HUES64 (cell line): ENCODE measurements around the gene AP5B1. TPM values are rescaled to one million over a fixed set of nuclear protein-coding genes. Genes with fewer than 3 reads are reported as not detected.
A peak's percentile ranks its signal among the peaks of the same experiment; 100 is the strongest.

ENCODE experiments used
- H3K27ac ChIP-seq: 2 replicates; pipeline ENCODE4 v1.7.0; 2013; ENCODE audit warnings: low read depth, low read length, inconsistent platforms
- H3K27me3 ChIP-seq: 2 replicates; pipeline ENCODE4 v1.6.1; 2013; ENCODE audit warnings: mild to moderate bottlenecking, low read length; ENCODE audit not compliant: insufficient read depth
- H3K36me3 ChIP-seq: 2 replicates; pipeline ENCODE4 v1.6.1; 2013; ENCODE audit warnings: mild to moderate bottlenecking, low read length; ENCODE audit not compliant: insufficient read depth
- H3K4me1 ChIP-seq: 2 replicates; pipeline ENCODE4 v1.6.1; 2013; ENCODE audit warnings: mild to moderate bottlenecking, low read length, moderate library complexity; ENCODE audit not compliant: insufficient read depth
- H3K4me3 ChIP-seq: 2 replicates; pipeline ENCODE4 v1.5.1; 2013; ENCODE audit warnings: mild to moderate bottlenecking, low read length, moderate library complexity
- H3K9ac ChIP-seq: 2 replicates; pipeline ENCODE4 v1.6.1; 2013; ENCODE audit warnings: mild to moderate bottlenecking, low read depth, low read length
- H3K9me3 ChIP-seq: 2 replicates; pipeline ENCODE4 v1.6.1; 2013; ENCODE audit warnings: low read depth, low read length; ENCODE audit not compliant: insufficient read depth
- WGBS: fragments of 150-250, 120-280 bp; methylation state at CpG from one replicate; pipeline ENCODE4 v1.1.7; 2013; ENCODE audit warnings: missing lambda C conversion rate; 5-methylcytosine and 5-hydroxymethylcytosine counted together
- polyA plus RNA-seq, 2 experiments: library from polyadenylated mRNA; stranded (reverse); fragments of 50-300 nt; gene quantifications; one replicate each; pipeline ENCODE4 v1.2.3, GENCODE V29; 2013

AP5B1 gene, protein sequence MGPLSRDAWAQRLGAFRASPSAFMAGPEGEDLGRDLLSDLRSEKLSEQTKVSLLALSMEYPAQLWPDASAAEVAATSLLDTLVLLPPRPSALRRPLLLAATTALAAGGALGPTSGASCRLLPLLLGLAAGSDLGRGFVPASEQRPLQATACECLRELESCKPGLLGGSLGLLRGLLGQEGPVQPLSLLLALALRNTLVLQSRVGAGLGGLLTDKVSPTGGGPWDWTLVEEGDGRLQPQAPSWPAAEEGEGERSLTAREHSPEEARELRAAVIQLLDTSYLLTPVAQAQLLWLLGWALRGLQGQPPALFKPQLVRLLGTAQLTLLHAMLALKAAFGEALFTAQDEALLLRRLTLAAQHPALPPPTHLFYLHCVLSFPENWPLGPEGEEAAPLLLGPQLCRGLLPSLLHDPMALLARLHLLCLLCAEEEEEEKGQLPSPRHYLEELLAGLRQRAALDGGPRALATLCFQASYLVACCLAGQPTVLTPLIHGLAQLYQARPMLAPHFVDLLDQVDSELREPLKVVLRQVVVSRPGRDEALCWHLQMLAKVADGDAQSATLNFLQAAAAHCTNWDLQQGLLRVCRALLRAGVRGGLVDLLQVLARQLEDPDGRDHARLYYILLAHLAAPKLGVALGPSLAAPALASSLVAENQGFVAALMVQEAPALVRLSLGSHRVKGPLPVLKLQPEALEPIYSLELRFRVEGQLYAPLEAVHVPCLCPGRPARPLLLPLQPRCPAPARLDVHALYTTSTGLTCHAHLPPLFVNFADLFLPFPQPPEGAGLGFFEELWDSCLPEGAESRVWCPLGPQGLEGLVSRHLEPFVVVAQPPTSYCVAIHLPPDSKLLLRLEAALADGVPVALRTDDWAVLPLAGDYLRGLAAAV
- polyA plus RNA-seq (2013, experiment 1 of 2) = 3.3 TPM
- polyA plus RNA-seq (2013, experiment 2 of 2) = 5.6 TPM

DNA sequence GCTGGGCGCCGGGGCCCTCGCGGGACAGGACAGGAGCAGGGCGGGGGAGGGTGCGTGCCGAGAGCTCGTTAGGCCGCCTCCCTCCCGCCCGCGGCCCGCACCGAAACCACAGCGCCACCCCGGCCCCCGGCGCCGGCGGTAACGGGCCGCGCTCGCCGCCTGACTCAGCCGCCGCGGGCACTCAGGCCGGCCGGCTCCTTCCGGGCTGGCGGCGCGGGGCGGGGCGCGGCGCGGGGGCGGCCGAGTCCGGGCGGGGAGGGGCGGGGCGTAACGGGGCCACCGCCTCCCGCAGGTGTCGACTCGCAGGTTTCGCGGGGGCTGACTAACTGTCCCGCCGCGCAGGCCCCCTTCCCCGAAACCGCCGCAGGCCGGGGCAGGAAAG is at the start of gene AP5B1:
Gene AP5B1 (minus strand): TSS at position 207 of the 382 bp plus-strand sequence. CDS start 385 bp downstream, outside the sequence.
- Histone ChIP-seq H3K4me3 (peak within 1 kb of the TSS; percentile 63), H3K27ac (no peak within 1 kb of the TSS; the same call in 1 of the 2 replicates), H3K9ac (peak within 1 kb of the TSS; percentile 68), H3K27me3 (peaks cover 49% of the 10 kb centered on the region), H3K4me1 (no peaks in the 10 kb centered on the region), H3K9me3 (no peaks in the 10 kb centered on the region), H3K36me3 (peaks cover 6% of the 10 kb centered on the region; the same call in 1 of the 2 replicates)
- under 1% methylated on average over 59 of the region's 59 CpGs for WGBS

DNA sequence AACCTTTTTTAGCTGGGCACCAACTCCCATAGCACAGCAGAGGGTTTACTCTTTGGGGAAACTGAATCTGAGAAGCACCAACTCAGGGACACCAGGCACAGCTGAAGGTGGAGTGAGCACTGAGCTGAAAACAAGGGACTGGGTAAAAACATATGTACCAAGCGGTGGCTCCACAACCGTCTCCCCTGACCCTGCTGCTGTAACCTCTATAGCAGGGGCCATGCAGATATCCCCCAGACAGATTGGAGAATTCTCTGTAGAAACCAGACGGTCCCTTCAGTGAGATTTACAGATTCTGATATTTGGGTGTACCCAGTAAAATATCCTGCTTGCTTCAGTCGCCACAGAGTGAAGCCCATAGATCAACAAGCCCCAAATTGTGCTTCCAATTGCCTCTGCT is 48.7 kb upstream of the AP5B1 start:
- Histone ChIP-seq H3K9me3 (no peaks in the 10 kb centered on the region), H3K27me3 (peaks cover 10% of the 10 kb centered on the region), H3K4me1 (no peaks in the 10 kb centered on the region), H3K27ac (no peak overlapping the region), H3K36me3 (no peaks in the 10 kb centered on the region), H3K4me3 (no peak overlapping the region), H3K9ac (no peak overlapping the region)
- 87% methylated on average over 4 of the region's 4 CpGs for WGBS

DNA sequence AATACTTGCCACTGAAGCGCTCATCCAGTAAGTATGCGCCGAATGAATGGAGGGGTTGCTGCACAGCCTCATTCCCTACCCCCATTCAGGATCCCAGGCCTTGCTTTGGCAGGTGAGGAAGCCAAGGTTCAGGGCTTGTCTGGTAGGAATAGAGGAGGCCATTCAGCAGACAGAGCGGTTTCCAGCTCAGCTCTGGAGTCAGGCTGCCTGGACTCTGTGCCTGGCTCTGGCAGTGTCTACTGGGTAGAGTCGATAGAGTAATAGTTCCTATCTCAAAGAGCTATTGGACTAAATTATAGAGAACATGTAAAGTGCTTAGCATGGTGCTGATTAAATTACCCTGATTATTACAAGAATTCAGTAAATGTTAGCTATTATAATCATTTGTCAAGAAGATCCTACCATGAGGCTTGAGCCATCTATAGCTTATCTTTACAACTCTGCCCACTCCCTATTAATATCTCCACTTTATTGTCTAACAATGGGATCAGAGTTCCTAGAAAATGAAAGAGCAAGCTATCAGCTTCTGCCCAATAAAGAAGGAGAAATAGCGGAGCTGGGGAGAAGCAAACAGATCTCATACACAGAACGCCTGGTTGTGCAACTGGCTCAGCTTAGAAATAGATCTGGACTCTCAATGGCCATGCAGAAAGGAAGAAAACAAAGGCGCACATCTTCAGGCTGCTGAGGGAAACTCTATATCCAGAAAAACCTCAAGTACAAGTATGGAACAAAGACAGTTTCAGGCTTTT is 46.4 kb upstream of the AP5B1 start:
- no peaks in the 10 kb centered on the region for H3K36me3 ChIP-seq
- H3K9ac ChIP-seq = no peak overlapping the region
- H3K4me3 ChIP-seq = no peak overlapping the region
- 93% methylated on average over 8 of the region's 8 CpGs for WGBS
- no peaks in the 10 kb centered on the region for H3K9me3 ChIP-seq
- no peaks in the 10 kb centered on the region for H3K4me1 ChIP-seq
- H3K27me3 ChIP-seq = no peaks in the 10 kb centered on the region
- no peak overlapping the region for H3K27ac ChIP-seq

DNA sequence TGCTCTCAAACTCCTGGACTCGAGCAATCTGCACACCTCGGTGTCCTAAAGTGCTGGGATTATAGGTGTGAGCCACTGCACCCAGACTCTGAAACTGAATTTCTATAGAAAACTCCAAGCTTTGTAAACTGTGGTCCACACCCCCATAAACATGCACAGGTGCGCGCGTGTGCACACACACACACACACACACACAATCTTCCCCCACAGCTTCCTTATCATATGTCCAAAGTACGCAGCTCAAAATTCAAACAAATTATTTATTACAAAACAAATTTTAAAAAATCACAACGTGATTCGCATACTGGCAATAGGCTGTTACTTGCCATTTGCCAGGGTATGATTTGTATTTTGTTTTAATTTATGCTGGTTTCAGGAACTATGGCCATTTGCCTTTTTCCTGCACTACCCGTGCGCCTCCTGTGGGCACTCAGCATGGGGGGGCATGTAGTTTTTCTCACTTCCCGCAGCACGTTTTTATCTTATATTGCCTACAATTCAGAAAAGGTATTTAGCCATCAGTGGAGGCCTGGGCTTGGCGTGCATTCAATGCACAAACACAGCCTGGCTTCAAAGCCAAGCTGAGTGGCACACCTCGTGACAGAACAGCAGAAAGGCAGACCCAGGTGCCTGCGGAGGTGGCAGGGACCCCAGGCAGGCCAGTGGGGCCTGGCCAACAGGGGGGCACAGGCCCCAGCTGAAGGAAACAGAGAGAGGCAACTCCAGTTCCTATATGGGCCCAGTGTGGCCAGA is 42.2 kb upstream of the AP5B1 start:
- WGBS = 92% methylated on average over 15 of the region's 15 CpGs
- no peak overlapping the region for H3K27ac ChIP-seq
- no peak overlapping the region for H3K4me3 ChIP-seq
- peaks cover under 1% of the 10 kb centered on the region for H3K27me3 ChIP-seq
- no peaks in the 10 kb centered on the region for H3K36me3 ChIP-seq
- H3K4me1 ChIP-seq = no peaks in the 10 kb centered on the region
- H3K9ac ChIP-seq = no peak overlapping the region; the same call in 1 of the 2 replicates
- no peaks in the 10 kb centered on the region for H3K9me3 ChIP-seq

DNA sequence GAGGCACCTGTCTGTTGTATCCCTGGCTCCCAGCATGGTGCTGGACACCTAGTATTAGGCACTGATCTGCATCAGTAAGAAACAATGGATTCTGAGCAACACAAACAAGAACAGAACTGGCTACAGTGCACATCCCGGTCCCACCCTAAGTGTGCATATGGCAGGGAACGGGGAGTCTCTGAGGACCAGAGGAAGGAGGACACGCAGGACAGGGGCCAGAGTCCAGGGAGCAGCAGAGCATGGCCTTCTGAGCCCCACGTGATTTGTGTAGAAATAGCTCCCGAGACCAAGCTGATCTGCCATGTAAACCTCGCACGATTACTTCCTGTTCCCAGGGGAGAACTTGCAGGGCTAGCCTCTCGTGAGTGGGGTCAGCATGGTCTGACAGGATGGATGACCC is 40.3 kb upstream of the AP5B1 start:
- Histone ChIP-seq H3K27ac (no peak overlapping the region), H3K9ac (no peak overlapping the region), H3K4me1 (0 out of 2 replicates have a peak, but pooled peaks cover 3% of the 10 kb centered on the region), H3K9me3 (no peaks in the 10 kb centered on the region), H3K27me3 (peaks cover 13% of the 10 kb centered on the region), H3K4me3 (no peak overlapping the region), H3K36me3 (no peaks in the 10 kb centered on the region)
- WGBS = 85% methylated on average over 8 of the region's 8 CpGs

DNA sequence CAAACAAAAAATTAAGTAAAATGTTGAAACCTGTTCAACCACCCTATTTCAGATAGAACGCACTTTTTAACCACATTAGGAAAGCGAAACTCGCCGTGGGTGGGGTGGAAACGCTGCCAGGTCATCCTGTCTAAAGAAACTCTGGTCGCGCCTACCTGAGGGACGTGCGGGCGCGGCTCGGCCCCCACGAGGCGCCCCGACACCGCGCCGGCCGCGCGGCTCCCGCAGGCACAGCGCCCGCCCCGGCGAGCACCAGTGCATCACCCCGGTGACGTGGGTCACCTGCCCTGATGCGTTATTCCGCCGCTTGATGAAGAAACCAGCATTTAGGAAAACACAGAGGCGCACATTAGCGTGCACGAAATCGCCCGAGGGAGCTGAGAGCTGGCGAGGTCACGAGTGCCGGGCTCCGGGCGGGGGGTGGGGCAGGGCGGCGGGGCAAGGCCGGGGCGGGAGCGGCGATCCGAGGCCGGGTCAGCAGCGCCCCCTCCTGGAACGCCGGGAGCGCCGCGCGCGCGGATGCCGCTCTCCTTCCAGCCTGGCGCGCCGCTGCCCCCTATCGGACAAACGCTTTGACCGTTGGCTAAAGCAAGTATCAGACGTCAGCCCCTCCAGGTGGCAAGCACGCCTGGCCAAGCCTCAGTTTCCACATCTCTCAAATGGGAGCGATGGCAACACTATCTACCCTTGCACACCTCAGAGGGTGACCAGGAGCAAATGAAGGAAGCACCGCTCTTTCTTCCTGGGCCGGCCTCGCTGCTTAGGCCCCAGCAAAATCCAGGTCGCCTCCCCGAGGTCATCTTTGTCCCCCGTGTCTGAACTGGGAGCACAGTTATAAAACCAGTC is 37.3 kb upstream of the AP5B1 start:
- 0 out of 2 replicates have a peak, but pooled peaks cover 3% of the 10 kb centered on the region for H3K4me1 ChIP-seq

DNA sequence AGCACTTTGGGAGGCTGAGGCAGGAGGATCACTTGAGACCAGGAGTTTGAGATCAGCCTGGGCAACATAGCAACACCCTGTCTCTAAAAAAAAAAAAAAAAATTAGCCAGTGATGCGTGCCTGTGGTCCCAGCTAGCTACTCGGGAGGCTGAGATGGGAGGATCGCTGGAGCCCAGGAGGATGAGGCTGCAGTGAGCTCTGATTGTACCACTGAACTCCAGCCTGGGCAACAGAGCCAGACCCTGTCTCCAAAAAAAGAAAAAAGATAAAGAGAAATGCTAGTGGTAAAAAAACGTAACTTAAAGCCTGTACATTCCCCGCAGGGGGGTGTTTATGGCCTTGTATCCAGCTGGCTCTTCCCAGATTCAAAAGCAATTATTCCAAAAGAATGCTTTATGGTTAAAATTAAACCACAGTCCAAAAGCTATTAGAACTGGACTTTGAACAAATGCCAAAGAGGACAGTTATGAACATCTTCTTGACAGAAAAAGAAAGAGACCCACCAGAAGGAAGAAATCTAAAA is 36.6 kb upstream of the AP5B1 start:
- Histone ChIP-seq H3K4me3 (peak overlapping the region; percentile 86), H3K27ac (no peak overlapping the region), H3K36me3 (no peaks in the 10 kb centered on the region), H3K27me3 (peaks cover 14% of the 10 kb centered on the region), H3K9me3 (no peaks in the 10 kb centered on the region), H3K9ac (peak overlapping the region; percentile 82), H3K4me1 (0 out of 2 replicates have a peak, but pooled peaks cover 3% of the 10 kb centered on the region)
- WGBS = 87% methylated on average over 5 of the region's 5 CpGs

More for the DNA sequence above, 37.3 kb upstream of the AP5B1 start:
- WGBS = 10% methylated on average over 74 of the region's 74 CpGs
- Histone ChIP-seq H3K27me3 (peaks cover 13% of the 10 kb centered on the region), H3K27ac (no peak overlapping the region), H3K9ac (peak overlapping the region; percentile 82), H3K9me3 (no peaks in the 10 kb centered on the region), H3K36me3 (no peaks in the 10 kb centered on the region), H3K4me3 (peak overlapping the region; percentile 86)

DNA sequence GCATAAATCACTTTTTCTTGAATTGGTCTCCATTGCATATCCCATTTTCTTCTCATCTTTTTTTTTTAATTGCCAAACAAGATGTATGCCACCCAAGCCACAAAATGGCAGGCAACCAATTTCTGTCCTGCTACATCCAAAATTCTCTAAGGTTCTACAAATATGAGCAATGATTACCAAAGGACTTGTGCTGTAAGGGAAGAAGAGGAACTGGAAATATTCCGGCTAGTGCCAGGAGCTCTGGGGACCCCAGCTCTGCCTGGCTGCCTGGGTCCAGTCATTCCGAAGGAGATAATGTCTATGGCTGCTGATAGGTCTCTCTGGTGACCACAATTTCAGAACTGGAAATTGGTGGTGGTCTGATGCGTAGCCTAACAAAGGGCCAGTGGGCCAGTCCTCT is 35.9 kb upstream of the AP5B1 start:
- Histone ChIP-seq H3K9ac (no peak overlapping the region), H3K4me1 (0 out of 2 replicates have a peak, but pooled peaks cover 3% of the 10 kb centered on the region), H3K27ac (no peak overlapping the region), H3K36me3 (no peaks in the 10 kb centered on the region), H3K4me3 (no peak overlapping the region), H3K9me3 (no peaks in the 10 kb centered on the region), H3K27me3 (peaks cover 17% of the 10 kb centered on the region)
- WGBS = 96% methylated on average over 3 of the region's 3 CpGs

DNA sequence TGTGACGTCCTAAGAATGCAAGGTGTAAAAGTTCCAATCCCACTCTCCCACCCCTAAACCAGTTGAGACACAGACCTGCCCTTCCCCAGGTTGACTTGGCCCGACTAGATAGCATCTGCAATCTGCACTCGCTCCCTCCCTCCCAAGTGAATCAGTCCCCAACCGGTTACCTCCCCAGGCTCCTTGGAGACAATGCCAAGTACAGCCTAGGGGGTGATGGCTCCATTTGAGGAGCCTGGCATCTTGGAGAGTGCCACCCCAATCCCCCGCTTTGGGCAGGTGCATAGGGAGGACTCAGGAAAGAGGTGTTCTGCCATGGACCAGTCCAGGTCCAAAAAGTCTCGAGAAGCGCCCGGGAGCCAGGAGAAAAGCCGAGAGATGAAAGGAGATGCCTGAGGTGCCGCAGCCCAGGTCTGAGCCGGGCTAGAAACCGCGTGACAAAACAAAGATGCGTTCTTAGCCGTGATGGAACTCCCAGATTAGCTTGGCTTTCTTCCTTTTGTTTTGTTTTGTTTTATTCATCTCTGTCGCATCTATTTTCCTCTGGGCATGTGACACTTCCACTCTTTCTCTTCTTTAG is 34.3 kb upstream of the AP5B1 start:
- no peaks in the 10 kb centered on the region for H3K36me3 ChIP-seq
- H3K9ac ChIP-seq = no peak overlapping the region
- WGBS = 86% methylated on average over 16 of the region's 16 CpGs
- H3K9me3 ChIP-seq = no peaks in the 10 kb centered on the region
- no peak overlapping the region for H3K27ac ChIP-seq
- H3K4me1 ChIP-seq = 0 out of 2 replicates have a peak, but pooled peaks cover 3% of the 10 kb centered on the region
- no peak overlapping the region for H3K4me3 ChIP-seq
- H3K27me3 ChIP-seq = peaks cover 17% of the 10 kb centered on the region
